ENCODE measurements around the gene COL4A1.

Gene COL4A1

GRCh38 chr13:110308656-110309359, 1.9 kb upstream of the COL4A1 start:
- DNase-seq = no peak

GRCh38 chr13:110307767-110308655, 1.1 kb upstream of the COL4A1 start:
- no peak for DNase-seq

DNA sequence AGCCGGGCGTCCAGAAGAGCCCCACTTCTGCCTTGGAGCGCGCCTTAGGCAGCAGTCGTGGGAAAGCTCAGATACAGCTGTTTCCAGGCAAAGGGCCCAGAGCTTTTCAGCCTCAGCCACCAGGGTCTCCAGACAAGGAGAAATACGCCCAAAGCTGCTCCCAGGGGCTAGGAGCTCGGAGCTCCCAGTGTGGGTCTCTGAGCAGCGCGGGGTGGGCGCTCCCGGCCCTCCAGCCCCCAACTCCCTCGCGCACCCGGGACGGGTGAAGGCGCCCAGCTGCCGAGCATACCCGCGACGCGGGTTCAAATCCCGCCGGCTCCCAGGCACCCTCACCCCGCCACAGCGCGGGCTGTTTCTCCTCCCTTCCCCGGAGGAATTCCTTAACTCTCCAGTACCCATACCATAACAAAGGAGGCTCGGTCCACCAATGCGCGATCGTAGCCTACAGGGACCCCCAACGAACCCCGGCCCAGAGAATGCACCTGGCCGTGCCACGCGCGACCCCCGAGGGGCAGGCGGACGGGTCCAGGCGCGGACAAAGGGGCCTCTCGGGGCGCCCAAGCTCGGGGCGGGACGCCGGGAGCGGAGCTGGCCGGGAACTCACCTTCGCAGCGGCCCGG, 507 bp downstream of the COL4A1 start:
- DNase-seq = no peak

- DNase-seq = no peak
Observed at GRCh38 chr13:110305949-110306339, 1.0 kb downstream of the COL4A1 start.

- no peak for DNase-seq
Observed at GRCh38 chr13:110305544-110305943, 1.4 kb downstream of the COL4A1 start.

GRCh38 chr13:110305001-110305400, 2.0 kb downstream of the COL4A1 start:
- no peak for DNase-seq

DNA sequence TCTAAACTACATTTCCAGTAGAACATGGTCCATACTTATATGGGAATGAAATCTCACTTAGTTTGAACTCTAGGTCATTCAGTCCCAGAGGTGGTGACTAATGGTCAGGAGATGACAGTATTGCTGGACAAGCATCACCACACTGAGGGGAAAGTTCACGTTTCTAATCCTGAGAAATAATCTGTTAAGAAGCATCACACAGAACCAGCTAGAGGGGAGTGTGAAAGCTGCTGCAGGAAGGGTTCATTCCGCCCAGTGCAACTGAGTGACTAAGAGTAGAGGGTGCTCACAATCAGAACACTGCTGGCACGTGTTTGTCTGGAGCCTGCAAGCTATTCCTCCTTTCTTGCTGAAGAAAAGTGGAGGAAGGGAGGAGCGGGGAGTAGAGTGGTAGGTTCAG, 2.7 kb downstream of the COL4A1 start:
- no peak for DNase-seq

DNA sequence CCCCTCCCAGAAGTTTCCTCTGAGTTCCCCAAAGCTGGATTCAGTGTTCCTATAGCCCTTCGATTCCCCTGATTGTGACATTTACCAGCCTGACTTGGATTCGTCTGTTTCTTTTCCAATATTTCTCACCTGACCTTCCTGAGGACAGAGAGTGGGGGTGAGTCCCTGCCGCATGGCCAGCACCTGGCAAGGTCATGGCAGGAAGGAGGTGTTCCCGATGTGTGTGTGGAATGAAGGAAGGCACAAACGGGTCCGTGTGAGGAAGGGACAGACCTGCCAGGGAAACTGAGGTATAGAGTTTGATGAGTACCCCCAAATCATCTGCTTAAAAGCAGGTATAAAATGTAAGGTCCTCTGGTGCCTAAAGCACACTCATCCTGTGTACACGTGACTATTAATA, 3.3 kb downstream of the COL4A1 start:
- no peak for DNase-seq

- DNase-seq = no peak
Observed at GRCh38 chr13:110302997-110303396, 4.0 kb downstream of the COL4A1 start.

GRCh38 chr13:110301606-110302553, 5.1 kb downstream of the COL4A1 start:
- DNase-seq = no peak

DNA sequence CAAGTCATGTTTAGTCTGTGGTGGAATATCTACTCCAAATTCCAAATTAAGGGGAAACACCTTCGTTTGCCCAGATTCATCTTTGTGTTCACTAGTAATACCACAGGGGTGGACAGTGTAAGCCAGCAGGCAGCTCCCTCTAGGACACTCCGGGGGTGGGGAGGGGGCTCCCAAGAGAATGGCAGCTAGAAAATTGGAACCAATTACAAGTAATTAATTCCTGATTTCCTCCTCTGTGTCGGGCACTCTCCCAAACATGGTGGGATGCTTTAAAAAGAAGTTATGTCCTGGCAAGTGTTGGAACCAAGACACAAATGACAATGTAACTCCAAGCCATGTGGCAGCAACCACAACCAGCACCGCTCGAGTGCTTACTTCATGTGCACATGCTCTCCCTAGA, 5.9 kb downstream of the COL4A1 start:
- DNase-seq = no peak

- no peak for DNase-seq
Observed at GRCh38 chr13:110300090-110300815, 6.7 kb downstream of the COL4A1 start.

DNA sequence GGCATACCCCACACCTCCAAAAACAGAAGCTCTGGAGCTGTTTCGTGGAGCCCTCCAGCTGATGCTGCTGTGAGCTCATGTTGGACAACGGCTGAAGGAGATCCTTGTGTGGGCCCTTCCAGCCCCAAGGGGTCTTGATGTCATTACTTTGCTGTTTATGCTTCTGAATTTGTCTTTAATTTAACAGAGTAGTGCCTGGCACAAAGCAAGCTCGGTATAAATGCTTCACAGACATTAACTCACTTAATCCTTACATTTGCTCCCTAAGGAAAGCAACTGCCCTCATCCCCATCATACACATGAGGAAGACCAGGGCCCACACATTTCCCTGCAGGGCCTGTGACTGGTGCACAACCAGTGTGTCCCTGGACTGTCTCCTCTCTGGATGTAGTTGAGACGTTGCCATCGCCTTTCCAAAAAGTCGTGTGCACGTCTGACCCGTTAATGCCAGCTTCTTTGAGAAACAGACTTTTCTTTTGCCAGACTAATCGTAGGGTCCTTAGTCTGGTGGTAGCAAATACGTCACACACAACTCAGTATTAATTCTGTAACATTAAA, 7.6 kb downstream of the COL4A1 start:
- DNase-seq = no peak

GRCh38 chr13:110298505-110299282, 8.3 kb downstream of the COL4A1 start:
- no peak for DNase-seq

- no peak for DNase-seq
Observed at GRCh38 chr13:110297766-110298504, 9.0 kb downstream of the COL4A1 start.

DNA sequence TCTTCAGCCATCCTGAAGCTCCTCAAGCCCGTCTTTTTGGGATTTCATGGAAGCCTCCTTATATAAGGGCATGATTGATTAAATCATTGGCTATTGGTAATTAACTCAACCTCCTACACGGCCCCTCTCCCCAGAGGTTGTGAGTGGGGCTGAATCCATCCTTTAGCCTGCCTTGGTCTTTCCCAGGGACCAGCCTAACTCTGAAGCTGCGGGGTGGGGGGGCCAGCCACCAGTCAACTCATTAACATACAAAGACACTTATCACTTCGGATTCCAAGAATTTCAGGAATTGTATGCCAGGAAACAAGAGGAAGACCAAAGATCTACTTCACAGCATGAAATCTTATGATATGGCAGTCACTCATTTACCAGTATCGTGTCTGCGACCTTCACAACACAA, 9.9 kb downstream of the COL4A1 start:
- no peak for DNase-seq

GRCh38 chr13:110294622-110295021, 12.3 kb downstream of the COL4A1 start:
- no peak for DNase-seq

DNA sequence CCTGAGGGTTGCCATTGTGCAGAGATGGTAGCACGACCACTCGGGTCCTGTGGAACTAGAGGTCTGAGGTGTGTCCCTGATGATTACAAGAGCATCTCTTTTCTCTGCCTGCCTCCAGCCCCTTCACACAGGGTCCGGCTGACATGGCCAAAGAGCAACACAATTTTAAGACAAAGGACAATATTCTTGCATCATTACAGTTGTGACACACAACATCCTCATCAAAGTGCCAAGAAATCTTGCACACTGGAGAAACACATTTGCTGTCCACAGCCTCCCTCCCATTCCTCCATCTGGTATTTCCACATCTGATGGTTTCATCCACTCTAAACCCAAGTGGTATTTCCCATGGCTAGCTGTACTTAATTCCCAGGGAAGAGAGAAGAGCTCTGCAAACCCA, 12.8 kb downstream of the COL4A1 start:
- DNase-seq = no peak

DNA sequence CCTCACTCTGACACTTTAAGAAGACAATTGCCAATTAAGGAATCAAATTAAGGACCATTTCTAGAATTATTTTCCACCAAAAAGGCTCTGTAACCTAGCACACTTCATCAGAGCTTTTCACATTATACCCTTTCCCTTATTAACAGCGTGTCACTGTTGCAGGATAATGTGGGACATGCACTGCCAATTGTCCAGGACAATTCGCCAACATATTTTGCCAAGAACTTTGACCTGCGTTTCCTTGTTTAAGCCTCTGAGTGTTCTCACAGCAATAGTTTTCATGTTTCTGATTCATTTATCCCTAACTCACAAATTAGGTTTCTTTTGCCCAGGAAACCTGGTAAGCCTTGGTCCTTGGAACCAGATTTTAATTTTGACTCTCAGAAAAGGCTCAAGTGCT, 13.3 kb downstream of the COL4A1 start:
- no peak for DNase-seq

DNA sequence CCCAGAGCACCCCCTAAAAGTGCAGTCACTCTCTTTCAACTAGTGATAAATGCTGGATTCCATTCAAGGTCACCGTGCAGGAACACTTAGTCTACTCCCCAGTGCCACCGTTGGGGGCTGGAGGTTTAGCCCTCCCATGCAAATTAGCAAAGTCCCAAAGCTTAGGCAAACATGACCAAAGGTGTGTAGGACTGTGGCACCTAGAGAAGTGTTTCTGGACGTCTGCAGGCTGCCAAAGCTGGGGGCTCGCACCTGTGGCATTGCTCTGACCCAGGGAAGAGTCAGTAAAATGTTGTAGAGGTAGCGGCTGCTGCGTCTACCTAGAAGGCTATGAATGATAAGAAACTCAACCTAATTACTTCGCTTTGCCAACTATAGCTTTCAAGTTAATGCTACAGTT, 13.9 kb downstream of the COL4A1 start:
- DNase-seq = no peak
